ENCODE data around the gene APOBEC3F.

Gene APOBEC3F

GRCh38 chr22:39087098-39087497 lies 46.4 kb downstream of the APOBEC3F start:
- Histone ChIP-seq H3K9me3 (ENCODE audit: insufficient read depth, low read length) (no peaks in the 10 kb centered on the region), H3K4me3 (ENCODE audit: insufficient read length, low read depth) (no peak overlapping the region), H3K9ac (ENCODE audit: insufficient read length, low read depth) (no peak overlapping the region), H3K27me3 (ENCODE audit: insufficient read depth, insufficient read length) (no peaks in the 10 kb centered on the region), H3K4me1 (ENCODE audit: insufficient read depth, insufficient read length) (peaks cover 4% of the 10 kb centered on the region), H3K36me3 (ENCODE audit: insufficient read depth, insufficient read length, low read length) (no peaks in the 10 kb centered on the region)
- TF ChIP-seq ZNF274 (IDR thresholded peaks at IDR 0.05; ENCODE audit: low read depth, low read length) (no peak), SUZ12 (IDR thresholded peaks at IDR 0.05; ENCODE audit: extremely low read depth, insufficient read depth, insufficient read length) (no peak), YY1 (IDR thresholded peaks at IDR 0.05; ENCODE audit: insufficient read depth, insufficient read length) (no peak)
- DNase-seq (ENCODE audit: low read depth, low spot score): no peak

- Histone ChIP-seq H3K4me1 (ENCODE audit: insufficient read depth, insufficient read length) (peaks cover 4% of the 10 kb centered on the region), H3K36me3 (ENCODE audit: insufficient read depth, insufficient read length, low read length) (no peaks in the 10 kb centered on the region), H3K27me3 (ENCODE audit: insufficient read depth, insufficient read length) (no peaks in the 10 kb centered on the region), H3K9ac (ENCODE audit: insufficient read length, low read depth) (peak overlapping the region; percentile 56), H3K9me3 (ENCODE audit: insufficient read depth, low read length) (no peaks in the 10 kb centered on the region), H3K4me3 (ENCODE audit: insufficient read length, low read depth) (no peak overlapping the region)
- no peak for DNase-seq (ENCODE audit: low read depth, low spot score)
- TF ChIP-seq SUZ12 (IDR thresholded peaks at IDR 0.05; ENCODE audit: extremely low read depth, insufficient read depth, insufficient read length) (no peak), YY1 (IDR thresholded peaks at IDR 0.05; ENCODE audit: insufficient read depth, insufficient read length) (no peak), ZNF274 (IDR thresholded peaks at IDR 0.05; ENCODE audit: low read depth, low read length) (no peak)
Measured at GRCh38 chr22:39087881-39088684, 47.4 kb downstream of the APOBEC3F start.

GRCh38 chr22:39088685-39089032 lies 48.0 kb downstream of the APOBEC3F start:
- no peaks in the 10 kb centered on the region for H3K27me3 ChIP-seq (ENCODE audit: insufficient read depth, insufficient read length)
- TF ChIP-seq SUZ12 (IDR thresholded peaks at IDR 0.05; ENCODE audit: extremely low read depth, insufficient read depth, insufficient read length) (no peak), YY1 (IDR thresholded peaks at IDR 0.05; ENCODE audit: insufficient read depth, insufficient read length) (no peak), ZNF274 (IDR thresholded peaks at IDR 0.05; ENCODE audit: low read depth, low read length) (no peak)
- H3K9ac ChIP-seq (ENCODE audit: insufficient read length, low read depth): no peak overlapping the region

GRCh38 chr22:39089928-39090327 lies 49.3 kb downstream of the APOBEC3F start:
- no peak for TF ChIP-seq SUZ12 (IDR thresholded peaks at IDR 0.05; ENCODE audit: extremely low read depth, insufficient read depth, insufficient read length)
- TF ChIP-seq YY1 (IDR thresholded peaks at IDR 0.05; ENCODE audit: insufficient read depth, insufficient read length): no peak
- no peak for TF ChIP-seq ZNF274 (IDR thresholded peaks at IDR 0.05; ENCODE audit: low read depth, low read length)

More at GRCh38 chr22:39088685-39089032, 48.0 kb downstream of the APOBEC3F start:
- Histone ChIP-seq H3K36me3 (ENCODE audit: insufficient read depth, insufficient read length, low read length) (no peaks in the 10 kb centered on the region), H3K4me3 (ENCODE audit: insufficient read length, low read depth) (no peak overlapping the region), H3K9me3 (ENCODE audit: insufficient read depth, low read length) (no peaks in the 10 kb centered on the region), H3K4me1 (ENCODE audit: insufficient read depth, insufficient read length) (peaks cover 4% of the 10 kb centered on the region)
- DNase-seq (ENCODE audit: low read depth, low spot score): no peak

GRCh38 chr22:39090426-39091064 lies 49.9 kb downstream of the APOBEC3F start:
- Histone ChIP-seq H3K9ac (ENCODE audit: insufficient read length, low read depth) (no peak overlapping the region), H3K4me1 (ENCODE audit: insufficient read depth, insufficient read length) (peaks cover 8% of the 10 kb centered on the region), H3K36me3 (ENCODE audit: insufficient read depth, insufficient read length, low read length) (no peaks in the 10 kb centered on the region), H3K9me3 (ENCODE audit: insufficient read depth, low read length) (no peaks in the 10 kb centered on the region), H3K27me3 (ENCODE audit: insufficient read depth, insufficient read length) (no peaks in the 10 kb centered on the region), H3K4me3 (ENCODE audit: insufficient read length, low read depth) (no peak overlapping the region)
- no peak for TF ChIP-seq YY1 (IDR thresholded peaks at IDR 0.05; ENCODE audit: insufficient read depth, insufficient read length)
- TF ChIP-seq SUZ12 (IDR thresholded peaks at IDR 0.05; ENCODE audit: extremely low read depth, insufficient read depth, insufficient read length): no peak
- no peak for TF ChIP-seq ZNF274 (IDR thresholded peaks at IDR 0.05; ENCODE audit: low read depth, low read length)
- DNase-seq (ENCODE audit: low read depth, low spot score): no peak

More at GRCh38 chr22:39089928-39090327, 49.3 kb downstream of the APOBEC3F start:
- no peaks in the 10 kb centered on the region for H3K36me3 ChIP-seq (ENCODE audit: insufficient read depth, insufficient read length, low read length)
- H3K9ac ChIP-seq (ENCODE audit: insufficient read length, low read depth): no peak overlapping the region
- no peak for DNase-seq (ENCODE audit: low read depth, low spot score)
- peaks cover 4% of the 10 kb centered on the region for H3K4me1 ChIP-seq (ENCODE audit: insufficient read depth, insufficient read length)
- H3K27me3 ChIP-seq (ENCODE audit: insufficient read depth, insufficient read length): no peaks in the 10 kb centered on the region
- no peak overlapping the region for H3K4me3 ChIP-seq (ENCODE audit: insufficient read length, low read depth)
- H3K9me3 ChIP-seq (ENCODE audit: insufficient read depth, low read length): no peaks in the 10 kb centered on the region

GRCh38 chr22:39091126-39092081 lies 50.7 kb downstream of the APOBEC3F start:
- no peaks in the 10 kb centered on the region for H3K9me3 ChIP-seq (ENCODE audit: insufficient read depth, low read length)
- no peaks in the 10 kb centered on the region for H3K27me3 ChIP-seq (ENCODE audit: insufficient read depth, insufficient read length)
- TF ChIP-seq SUZ12 (IDR thresholded peaks at IDR 0.05; ENCODE audit: extremely low read depth, insufficient read depth, insufficient read length): no peak
- no peak for TF ChIP-seq ZNF274 (IDR thresholded peaks at IDR 0.05; ENCODE audit: low read depth, low read length)
- no peak for TF ChIP-seq YY1 (IDR thresholded peaks at IDR 0.05; ENCODE audit: insufficient read depth, insufficient read length)
- no peak overlapping the region for H3K4me3 ChIP-seq (ENCODE audit: insufficient read length, low read depth)
- no peak for DNase-seq (ENCODE audit: low read depth, low spot score)
- H3K9ac ChIP-seq (ENCODE audit: insufficient read length, low read depth): no peak overlapping the region
- H3K4me1 ChIP-seq (ENCODE audit: insufficient read depth, insufficient read length): peaks cover 11% of the 10 kb centered on the region
- no peaks in the 10 kb centered on the region for H3K36me3 ChIP-seq (ENCODE audit: insufficient read depth, insufficient read length, low read length)

Data from NT2/D1 (cell line).